IMR-90 (cell line): Measurements from ENCODE around the gene EIF2S2. TPM values are rescaled to one million over a fixed set of nuclear protein-coding genes. Genes with fewer than 3 reads are reported as not detected.

Experiments used
- ATAC-seq: fragments of 200-7000 bp; cut with Tn5 transposase; 2 replicates; pipeline ENCODE4 v1.9.1; 2020; ENCODE audit warnings: low read depth, mild to moderate bottlenecking, moderate library complexity
- BruUV-seq: library from RNA; stranded (reverse); fragments of 400-500 nt; replicated peaks from 2 replicates; lab custom pipeline; 2021; lab: Mats Ljungman, UMichigan
- CTCF ChIA-PET: fragments of 300-600 bp; formaldehyde crosslinking; extraction: SDS; loops from one replicate; lab custom pipeline; 2021; ENCODE audit warnings: antibody characterized with exemption; lab: Yijun Ruan, JAX
- POLR2A ChIA-PET: fragments of 300-600 bp; sonication (Branson Sonifier 250); formaldehyde crosslinking; loops from one replicate; lab custom pipeline; 2022; ENCODE audit warnings: antibody characterized with exemption; ENCODE audit not compliant: unreplicated experiment; lab: Charles Lee
- DNase-seq: peaks from one replicate; pipeline ENCODE4 v3.0.0; 2013
- H2AFZ ChIP-seq: replicated peaks from 2 replicates; pipeline ENCODE3; 2013; ENCODE audit warnings: low read length, mild to moderate bottlenecking; ENCODE audit not compliant: poor library complexity
- H2AK5ac ChIP-seq: 2 replicates; pipeline ENCODE4 v1.6.1; 2013; ENCODE audit warnings: low read depth, low read length, inconsistent platforms
- H2AK9ac ChIP-seq: replicated peaks from 2 replicates; pipeline ENCODE3; 2013; ENCODE audit warnings: mild to moderate bottlenecking, low read depth, low read length, moderate library complexity; ENCODE audit not compliant: poor library complexity
- H2BK120ac ChIP-seq: 2 replicates; pipeline ENCODE4 v1.6.1; 2013; ENCODE audit warnings: low read depth, low read length, inconsistent platforms
- H2BK15ac ChIP-seq: 3 replicates; pipeline ENCODE4 v1.6.1; 2013; ENCODE audit warnings: low read depth, low read length, inconsistent platforms
- H2BK20ac ChIP-seq: 2 replicates; pipeline ENCODE4 v1.6.1; 2013; ENCODE audit warnings: low read depth, mild to moderate bottlenecking, inconsistent platforms, low read length, moderate library complexity
- H2BK5ac ChIP-seq: 2 replicates; pipeline ENCODE4 v1.6.1; 2013; ENCODE audit warnings: mild to moderate bottlenecking, low read depth, low read length, inconsistent platforms; ENCODE audit not compliant: poor library complexity, severe bottlenecking
- H3K14ac ChIP-seq: replicated peaks from 2 replicates; pipeline ENCODE4 v1.6.1; 2013; ENCODE audit warnings: low read depth, low read length, inconsistent platforms
- H3K18ac ChIP-seq: 2 replicates; pipeline ENCODE4 v1.6.1; 2013; ENCODE audit warnings: low read depth, low read length, control low read depth
- H3K23ac ChIP-seq: 2 replicates; pipeline ENCODE4 v1.6.1; 2013; ENCODE audit warnings: low read depth, low read length, inconsistent platforms
- H3K27ac ChIP-seq: 2 replicates; pipeline ENCODE4 v1.5.1; 2013; ENCODE audit warnings: mild to moderate bottlenecking, control low read depth, low read length; ENCODE audit not compliant: insufficient read depth
- H3K27me3 ChIP-seq: 2 replicates; pipeline ENCODE4 v1.6.1; 2013; ENCODE audit warnings: low read length; ENCODE audit not compliant: control insufficient read depth, insufficient read depth
- H3K36me3 ChIP-seq: 2 replicates; pipeline ENCODE4 v1.6.1; 2013; ENCODE audit warnings: low read length, mixed read lengths; ENCODE audit not compliant: control insufficient read depth, insufficient read depth
- H3K4ac ChIP-seq: 2 replicates; pipeline ENCODE4 v1.6.1; 2013; ENCODE audit warnings: low read depth, low read length, inconsistent platforms
- H3K4me1 ChIP-seq: 2 replicates; pipeline ENCODE4 v1.6.1; 2013; ENCODE audit warnings: low read length, mixed read lengths; ENCODE audit not compliant: control insufficient read depth, insufficient read depth
- H3K4me2 ChIP-seq: 2 replicates; pipeline ENCODE4 v1.6.1; 2013; ENCODE audit warnings: low read depth, mild to moderate bottlenecking, control low read depth, low read length, moderate library complexity
- H3K4me3 ChIP-seq: 2 replicates; pipeline ENCODE4 v1.5.1; 2013; ENCODE audit warnings: low read depth, mild to moderate bottlenecking, control low read depth, low read length, moderate library complexity; ENCODE audit not compliant: insufficient read depth
- H3K56ac ChIP-seq: 2 replicates; pipeline ENCODE4 v1.6.1; 2013; ENCODE audit warnings: low read length, inconsistent platforms; ENCODE audit not compliant: insufficient read depth; ENCODE audit errors: extremely low read depth
- H3K79me1 ChIP-seq, 2 experiments: 2 replicates each; pipeline ENCODE4 v1.6.1; 2013; ENCODE audit warnings: low read length in 2 of 2, inconsistent platforms in 1 of 2, low read depth in 1 of 2
- H3K9ac ChIP-seq: 2 replicates; pipeline ENCODE4 v1.6.1; 2013; ENCODE audit warnings: low read depth, low read length, control low read depth
- H3K9me1 ChIP-seq: 2 replicates; pipeline ENCODE4 v1.6.1; 2013; ENCODE audit warnings: low read length, inconsistent platforms; ENCODE audit not compliant: insufficient read depth
- H3K9me3 ChIP-seq: 2 replicates; pipeline ENCODE4 v1.6.1; 2013; ENCODE audit warnings: low read length; ENCODE audit not compliant: control insufficient read depth, insufficient read depth
- H4K20me1 ChIP-seq: 2 replicates; pipeline ENCODE4 v1.6.1; 2013; ENCODE audit warnings: low read length, inconsistent platforms; ENCODE audit not compliant: insufficient read depth
- H4K5ac ChIP-seq: 2 replicates; pipeline ENCODE4 v1.6.1; 2013; ENCODE audit warnings: mild to moderate bottlenecking, low read depth, low read length, control low read depth
- H4K8ac ChIP-seq, 2 experiments: 2 replicates each; pipeline ENCODE4 v1.6.1; 2013; ENCODE audit warnings: low read depth in 2 of 2, low read length in 2 of 2, control low read depth in 1 of 2, inconsistent platforms in 1 of 2
- H4K91ac ChIP-seq: 2 replicates; pipeline ENCODE4 v1.6.1; 2013; ENCODE audit warnings: low read depth, low read length, inconsistent platforms; ENCODE audit not compliant: insufficient read depth
- BHLHE40 ChIP-seq: fragments of 150-350 bp; IDR thresholded peaks from 2 replicates; pipeline ENCODE4 v1.6.1; 2016; ENCODE audit warnings: mild to moderate bottlenecking, low read depth, low read length
- CEBPB ChIP-seq: IDR thresholded peaks from 2 replicates; pipeline ENCODE4 v1.6.1; 2012; ENCODE audit warnings: low read depth, low read length, improper control_type of control experiment
- CHD1 ChIP-seq: IDR thresholded peaks from 2 replicates; pipeline ENCODE4 v1.6.1; 2012; ENCODE audit warnings: low read depth, low read length, improper control_type of control experiment
- CTCF ChIP-seq: conservative IDR thresholded peaks from 2 replicates; pipeline ENCODE4 v1.5.1; 2012; ENCODE audit warnings: mild to moderate bottlenecking, low read depth, low read length, improper control_type of control experiment
- ELK1 ChIP-seq: fragments of 150-350 bp; IDR thresholded peaks from 2 replicates; pipeline ENCODE4 v1.6.1; 2016; ENCODE audit warnings: low read depth, mild to moderate bottlenecking, low read length, moderate library complexity, borderline replicate concordance
- FOS ChIP-seq: fragments of 150-350 bp; IDR thresholded peaks from 2 replicates; pipeline ENCODE4 v1.6.1; 2016; ENCODE audit warnings: low read depth, low read length
- MAFK ChIP-seq: IDR thresholded peaks from 2 replicates; pipeline ENCODE4 v1.6.1; 2012; ENCODE audit warnings: low read depth, low read length, improper control_type of control experiment
- POLR2A ChIP-seq: IDR thresholded peaks from 2 replicates; pipeline ENCODE4 v1.6.1; 2012; ENCODE audit warnings: mild to moderate bottlenecking, low read depth, low read length
- RAD21 ChIP-seq: IDR thresholded peaks from 2 replicates; pipeline ENCODE4 v1.6.1; 2012; ENCODE audit warnings: low read length, improper control_type of control experiment
- RCOR1 ChIP-seq: IDR thresholded peaks from 2 replicates; pipeline ENCODE4 v1.6.1; 2012; ENCODE audit warnings: mild to moderate bottlenecking, low read length, improper control_type of control experiment; ENCODE audit not compliant: insufficient replicate concordance
- RFX5 ChIP-seq: IDR thresholded peaks from 2 replicates; pipeline ENCODE4 v1.8.0; 2012; ENCODE audit warnings: low read depth, mild to moderate bottlenecking, low read length, moderate library complexity
- SMC3 ChIP-seq: fragments of 150-350 bp; IDR thresholded peaks from 2 replicates; pipeline ENCODE4 v1.6.1; 2016; ENCODE audit warnings: low read depth, mild to moderate bottlenecking, antibody characterized with exemption, low read length, moderate library complexity
- USF2 ChIP-seq: fragments of 150-350 bp; IDR thresholded peaks from 2 replicates; pipeline ENCODE4 v1.6.1; 2017; ENCODE audit warnings: mild to moderate bottlenecking, antibody characterized with exemption, low read length, low read depth
- WGBS, 2 experiments: methylation state at CpG; one replicate each; pipeline versions ENCODE4 v1.1.5 to v1.1.7; 2013; ENCODE audit warnings: missing lambda C conversion rate in 2 of 2; ENCODE audit not compliant: insufficient read length in 1 of 2; ENCODE audit errors: extremely low coverage in 2 of 2; 5-methylcytosine and 5-hydroxymethylcytosine counted together
- dilution Hi-C: fragments of 300-500 bp; cut with HindIII; formaldehyde crosslinking; loops from one replicate; pipeline ENCODE4 v1.14.3; 2018; ENCODE audit warnings: low sequenced_read_pairs; ENCODE audit not compliant: unreplicated experiment
- in situ Hi-C: fragments of 300-500 bp; cut with MboI; formaldehyde crosslinking; loops from 3 replicates; pipeline ENCODE4 v1.14.3; 2019; ENCODE audit warnings: low sequenced_read_pairs, inconsistent platforms, mixed read lengths
- intact Hi-C: fragments of 100-400 bp; cut with micrococcal nuclease; formaldehyde crosslinking; loops from 2 replicates; pipeline ENCODE4 v1.10.0; 2022
- polyA plus RNA-seq, 3 experiments: library from polyadenylated mRNA; depleted of rRNA; stranded (reverse); fragments of >200 nt; gene quantifications; 2 replicates each; pipeline ENCODE4 v1.2.3, GENCODE V29; 2012; ENCODE audit warnings: low replicate concordance in 1 of 3
- total RNA-seq: library from RNA; depleted of rRNA; stranded (reverse); fragments of >200 nt; gene quantifications from 2 replicates; pipeline ENCODE4 v1.2.3, GENCODE V29; 2012

The EIF2S2 gene
- total and polyA plus RNA-seq, 2 of the 4 experiments (the other 2 are of a cell fraction) = 61.7 to 66.9 TPM

GRCh38 chr20:34049897-34050695, 61.9 kb downstream of the EIF2S2 start:
- no peak overlapping the region for H4K5ac ChIP-seq
- no peak overlapping the region for H2BK5ac ChIP-seq
- no peak overlapping the region for H3K4ac ChIP-seq
- H3K4me3 ChIP-seq = no peak overlapping the region
- H3K56ac ChIP-seq = no peak overlapping the region
- peaks cover 92% of the 10 kb centered on the region for H4K20me1 ChIP-seq
- no peak overlapping the region for H2BK20ac ChIP-seq
- no peak overlapping the region for H3K9ac ChIP-seq
- no peak overlapping the region for H2AFZ ChIP-seq
- H3K4me2 ChIP-seq = no peak overlapping the region
- H2BK120ac ChIP-seq = no peak overlapping the region
- intact Hi-C loops = no loop called here
- WGBS, 2 experiments = no CpG with 5 or more reads among the region's 4 CpGs
- in situ Hi-C loops = no loop called here
- DNase-seq (no peak), ATAC-seq (no peak)
- H3K27me3 ChIP-seq = no peaks in the 10 kb centered on the region
- no peak overlapping the region for H4K91ac ChIP-seq
- POLR2A ChIA-PET = no interaction called here
- CTCF ChIA-PET = no interaction called here
- H3K79me1 ChIP-seq = peaks cover 57 to 92% of the 10 kb centered on the region in 2 experiments
- H3K18ac ChIP-seq = no peak overlapping the region
- no peaks in the 10 kb centered on the region for H3K9me3 ChIP-seq
- TF ChIP-seq FOS (no peak), CHD1 (no peak), MAFK (no peak), CTCF (no peak), RFX5 (no peak), BHLHE40 (no peak), POLR2A (no peak), SMC3 (no peak), CEBPB (no peak), RAD21 (no peak), RCOR1 (no peak), ELK1 (no peak), USF2 (no peak)
- no TSS peak for BruUV-seq
- H3K36me3 ChIP-seq = peaks cover 6% of the 10 kb centered on the region; the same call in 1 of the 2 replicates
- H4K8ac ChIP-seq = no peak overlapping the region
- H3K4me1 ChIP-seq = peaks cover 12% of the 10 kb centered on the region
- dilution Hi-C loops = no loop called here
- H2AK5ac ChIP-seq = no peak overlapping the region
- no peak overlapping the region for H2BK15ac ChIP-seq
- no peak overlapping the region for H3K27ac ChIP-seq
- H2AK9ac ChIP-seq = no peak overlapping the region
- H3K9me1 ChIP-seq = peaks cover 18% of the 10 kb centered on the region
- H3K14ac ChIP-seq = peak overlapping the region; percentile 16; the same call in 1 of the 2 replicates
- H3K23ac ChIP-seq = no peak overlapping the region
